ENCODE results near the gene STRBP.

Gene STRBP

GRCh38 chr9:123115146-123115913 is 153.1 kb downstream of the STRBP start:
- H3K4me1 ChIP-seq (ENCODE audit: control insufficient read depth, insufficient read depth, low read length): 0 out of 2 replicates have a peak, but pooled peaks cover 5% of the 10 kb centered on the region

GRCh38 chr9:123113185-123113584 is 155.2 kb downstream of the STRBP start:
- Histone ChIP-seq H3K9me3 (ENCODE audit: control insufficient read depth, insufficient read depth, low read depth, low read length) (no peaks in the 10 kb centered on the region), H3K27ac (ENCODE audit: low read depth, low read length) (no peak overlapping the region), H3K4me3 (ENCODE audit: low read depth, low read length) (no peak overlapping the region), H3K27me3 (ENCODE audit: control insufficient read depth, insufficient read depth, low read length) (no peaks in the 10 kb centered on the region), H3K4me1 (ENCODE audit: control insufficient read depth, insufficient read depth, low read length) (0 out of 2 replicates have a peak, but pooled peaks cover 5% of the 10 kb centered on the region), H3K9ac (ENCODE audit: low read length) (no peak overlapping the region), H3K36me3 (ENCODE audit: control insufficient read depth, insufficient read depth, low read length) (peaks cover 55% of the 10 kb centered on the region)

More at GRCh38 chr9:123115146-123115913, 153.1 kb downstream of the STRBP start:
- Histone ChIP-seq H3K9me3 (ENCODE audit: control insufficient read depth, insufficient read depth, low read depth, low read length) (no peaks in the 10 kb centered on the region), H3K36me3 (ENCODE audit: control insufficient read depth, insufficient read depth, low read length) (peaks cover 38% of the 10 kb centered on the region), H3K27ac (ENCODE audit: low read depth, low read length) (no peak overlapping the region), H3K4me3 (ENCODE audit: low read depth, low read length) (no peak overlapping the region), H3K27me3 (ENCODE audit: control insufficient read depth, insufficient read depth, low read length) (no peaks in the 10 kb centered on the region), H3K9ac (ENCODE audit: low read length) (no peak overlapping the region)

GRCh38 chr9:123112015-123112975 is 156.1 kb downstream of the STRBP start:
- Histone ChIP-seq H3K27ac (ENCODE audit: low read depth, low read length) (no peak overlapping the region), H3K4me1 (ENCODE audit: control insufficient read depth, insufficient read depth, low read length) (0 out of 2 replicates have a peak, but pooled peaks cover 5% of the 10 kb centered on the region), H3K4me3 (ENCODE audit: low read depth, low read length) (no peak overlapping the region), H3K9ac (ENCODE audit: low read length) (no peak overlapping the region), H3K9me3 (ENCODE audit: control insufficient read depth, insufficient read depth, low read depth, low read length) (no peaks in the 10 kb centered on the region), H3K27me3 (ENCODE audit: control insufficient read depth, insufficient read depth, low read length) (no peaks in the 10 kb centered on the region), H3K36me3 (ENCODE audit: control insufficient read depth, insufficient read depth, low read length) (peaks cover 64% of the 10 kb centered on the region)

- H3K9me3 ChIP-seq (ENCODE audit: control insufficient read depth, insufficient read depth, low read depth, low read length): no peaks in the 10 kb centered on the region
- H3K4me1 ChIP-seq (ENCODE audit: control insufficient read depth, insufficient read depth, low read length): 0 out of 2 replicates have a peak, but pooled peaks cover 5% of the 10 kb centered on the region
- no peaks in the 10 kb centered on the region for H3K27me3 ChIP-seq (ENCODE audit: control insufficient read depth, insufficient read depth, low read length)
- no peak overlapping the region for H3K4me3 ChIP-seq (ENCODE audit: low read depth, low read length)
- no peak overlapping the region for H3K9ac ChIP-seq (ENCODE audit: low read length)
- no peak overlapping the region for H3K27ac ChIP-seq (ENCODE audit: low read depth, low read length)
- H3K36me3 ChIP-seq (ENCODE audit: control insufficient read depth, insufficient read depth, low read length): peaks cover 68% of the 10 kb centered on the region
Observed at GRCh38 chr9:123111427-123112014, 156.9 kb downstream of the STRBP start.

- peaks cover 66% of the 10 kb centered on the region for H3K36me3 ChIP-seq (ENCODE audit: control insufficient read depth, insufficient read depth, low read length)
- H3K27ac ChIP-seq (ENCODE audit: low read depth, low read length): no peak overlapping the region
- H3K4me3 ChIP-seq (ENCODE audit: low read depth, low read length): no peak overlapping the region
- H3K9ac ChIP-seq (ENCODE audit: low read length): no peak overlapping the region
- H3K9me3 ChIP-seq (ENCODE audit: control insufficient read depth, insufficient read depth, low read depth, low read length): no peaks in the 10 kb centered on the region
- H3K27me3 ChIP-seq (ENCODE audit: control insufficient read depth, insufficient read depth, low read length): no peaks in the 10 kb centered on the region
- 0 out of 2 replicates have a peak, but pooled peaks cover 5% of the 10 kb centered on the region for H3K4me1 ChIP-seq (ENCODE audit: control insufficient read depth, insufficient read depth, low read length)
Observed at GRCh38 chr9:123109540-123110279, 158.7 kb downstream of the STRBP start.

GRCh38 chr9:123108976-123109375 is 159.4 kb downstream of the STRBP start:
- H3K4me3 ChIP-seq (ENCODE audit: low read depth, low read length): no peak overlapping the region
- no peaks in the 10 kb centered on the region for H3K27me3 ChIP-seq (ENCODE audit: control insufficient read depth, insufficient read depth, low read length)
- H3K9ac ChIP-seq (ENCODE audit: low read length): no peak overlapping the region
- H3K27ac ChIP-seq (ENCODE audit: low read depth, low read length): no peak overlapping the region
- H3K9me3 ChIP-seq (ENCODE audit: control insufficient read depth, insufficient read depth, low read depth, low read length): no peaks in the 10 kb centered on the region
- 0 out of 2 replicates have a peak, but pooled peaks cover 5% of the 10 kb centered on the region for H3K4me1 ChIP-seq (ENCODE audit: control insufficient read depth, insufficient read depth, low read length)
- peaks cover 66% of the 10 kb centered on the region for H3K36me3 ChIP-seq (ENCODE audit: control insufficient read depth, insufficient read depth, low read length)

- Histone ChIP-seq H3K4me1 (ENCODE audit: control insufficient read depth, insufficient read depth, low read length) (peaks cover 10% of the 10 kb centered on the region), H3K9ac (ENCODE audit: low read length) (no peak overlapping the region), H3K27me3 (ENCODE audit: control insufficient read depth, insufficient read depth, low read length) (no peaks in the 10 kb centered on the region), H3K27ac (ENCODE audit: low read depth, low read length) (no peak overlapping the region), H3K36me3 (ENCODE audit: control insufficient read depth, insufficient read depth, low read length) (peaks cover 70% of the 10 kb centered on the region), H3K9me3 (ENCODE audit: control insufficient read depth, insufficient read depth, low read depth, low read length) (no peaks in the 10 kb centered on the region), H3K4me3 (ENCODE audit: low read depth, low read length) (no peak overlapping the region)
Observed at GRCh38 chr9:123107639-123108285, 160.6 kb downstream of the STRBP start.

GRCh38 chr9:123105490-123105889 is 162.9 kb downstream of the STRBP start:
- Histone ChIP-seq H3K9ac (ENCODE audit: low read length) (no peak overlapping the region), H3K27ac (ENCODE audit: low read depth, low read length) (no peak overlapping the region), H3K4me1 (ENCODE audit: control insufficient read depth, insufficient read depth, low read length) (peaks cover 15% of the 10 kb centered on the region), H3K9me3 (ENCODE audit: control insufficient read depth, insufficient read depth, low read depth, low read length) (no peaks in the 10 kb centered on the region), H3K27me3 (ENCODE audit: control insufficient read depth, insufficient read depth, low read length) (no peaks in the 10 kb centered on the region), H3K4me3 (ENCODE audit: low read depth, low read length) (no peak overlapping the region), H3K36me3 (ENCODE audit: control insufficient read depth, insufficient read depth, low read length) (peaks cover 75% of the 10 kb centered on the region)

GRCh38 chr9:123104807-123105206 is 163.6 kb downstream of the STRBP start:
- no peaks in the 10 kb centered on the region for H3K27me3 ChIP-seq (ENCODE audit: control insufficient read depth, insufficient read depth, low read length)
- peaks cover 15% of the 10 kb centered on the region for H3K4me1 ChIP-seq (ENCODE audit: control insufficient read depth, insufficient read depth, low read length)
- peaks cover 72% of the 10 kb centered on the region for H3K36me3 ChIP-seq (ENCODE audit: control insufficient read depth, insufficient read depth, low read length)
- no peak overlapping the region for H3K9ac ChIP-seq (ENCODE audit: low read length)
- H3K27ac ChIP-seq (ENCODE audit: low read depth, low read length): no peak overlapping the region
- no peak overlapping the region for H3K4me3 ChIP-seq (ENCODE audit: low read depth, low read length)
- H3K9me3 ChIP-seq (ENCODE audit: control insufficient read depth, insufficient read depth, low read depth, low read length): no peaks in the 10 kb centered on the region
